Stimulated activated CD8-positive, alpha-beta memory T cell treated with anti-CD3 and anti-CD28 coated beads, Interleukin-12 subunit alpha, Interleukin-12 subunit beta, amount 100 ng/mL, for 24 hours (primary cell): ENCODE results near the gene NCOA3.

Experiments used
- DNase-seq: peaks from one replicate; pipeline ENCODE4 v3.0.0-alpha.2; 2020; ENCODE audit errors: extremely low read depth

NCOA3 gene

DNA sequence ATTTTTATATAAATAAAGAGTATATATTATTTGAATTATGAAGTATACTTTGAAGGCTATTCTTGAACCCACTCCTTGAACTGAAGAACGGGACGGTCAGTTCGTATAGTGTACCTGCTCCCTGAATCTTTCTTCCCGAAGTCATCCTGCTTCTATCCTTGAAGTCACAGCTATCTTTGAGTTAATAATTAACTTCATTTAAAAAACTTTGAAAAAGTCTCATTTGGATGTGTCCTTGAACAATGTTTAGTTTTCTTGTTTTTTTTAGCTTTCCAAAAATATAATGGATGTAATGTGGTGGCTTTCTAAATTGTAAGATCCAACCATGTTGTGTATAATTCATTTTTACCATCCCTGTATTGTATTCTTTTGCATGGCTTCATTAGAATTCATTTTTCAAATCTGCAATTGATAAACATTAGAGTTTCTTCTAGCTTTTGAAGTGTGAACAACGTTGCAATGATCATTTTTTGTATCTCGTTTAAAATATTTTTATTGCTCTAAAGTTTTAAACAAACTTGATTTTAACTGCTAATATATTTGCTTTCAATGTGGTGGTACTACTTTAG lies 94.4 kb downstream of the NCOA3 start:
- DNase-seq: no peak

DNA sequence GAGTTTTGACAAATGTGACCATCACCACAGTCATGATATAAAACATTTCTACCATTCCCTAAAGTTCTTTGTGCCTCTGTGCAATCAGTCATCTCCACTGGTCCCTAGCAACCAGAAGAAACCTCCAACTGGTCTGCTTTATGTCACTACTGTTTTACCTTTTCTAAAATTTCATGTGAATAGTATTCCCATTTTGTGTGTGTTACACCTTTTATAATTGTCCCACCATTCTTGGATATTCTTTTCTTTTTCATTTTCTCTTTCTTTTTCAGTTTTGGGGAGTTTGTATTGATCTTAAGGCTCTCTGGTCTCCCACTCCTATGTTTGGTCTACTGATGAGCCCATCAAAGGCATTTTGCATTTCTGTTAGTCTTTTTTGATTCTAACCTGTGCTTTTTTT lies 95.4 kb downstream of the NCOA3 start:
- DNase-seq: no peak

DNA sequence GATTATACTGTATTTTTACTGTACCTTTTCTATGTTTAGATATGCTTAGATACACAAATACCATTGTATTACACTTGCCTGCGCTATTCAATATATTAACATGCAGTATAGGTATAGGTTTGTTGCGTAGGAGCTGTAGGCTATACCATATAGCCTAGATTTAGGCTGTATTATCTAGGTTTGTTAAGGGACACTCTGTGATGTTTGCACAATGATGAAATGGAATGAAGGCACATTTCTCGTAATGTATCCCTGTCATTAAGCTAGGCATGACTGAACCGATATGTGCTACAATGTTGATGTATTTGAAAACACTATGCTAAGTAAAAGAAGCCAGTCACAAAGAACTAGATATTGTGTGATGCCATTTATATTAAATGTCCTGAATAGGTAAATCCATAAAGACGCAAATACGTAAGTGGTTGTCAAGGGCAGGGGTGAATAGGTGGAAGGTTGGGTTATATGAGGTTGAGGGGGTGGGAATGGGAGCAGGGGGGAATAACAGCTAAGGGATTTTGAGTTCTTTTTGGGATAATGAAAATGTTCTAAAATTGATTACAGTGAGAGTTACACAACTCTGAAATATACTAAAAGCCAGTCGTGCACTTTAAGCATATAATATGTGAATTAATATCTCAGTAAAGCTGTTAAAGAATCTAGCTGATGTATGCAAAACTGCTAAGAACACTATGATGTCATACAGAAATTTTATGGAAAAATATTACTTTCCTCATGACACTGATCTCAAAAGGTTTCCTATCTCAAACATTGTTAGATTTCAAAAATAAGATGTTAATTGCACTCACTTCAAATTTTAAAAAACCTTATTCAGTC lies 97.4 kb downstream of the NCOA3 start:
- no peak for DNase-seq

DNA sequence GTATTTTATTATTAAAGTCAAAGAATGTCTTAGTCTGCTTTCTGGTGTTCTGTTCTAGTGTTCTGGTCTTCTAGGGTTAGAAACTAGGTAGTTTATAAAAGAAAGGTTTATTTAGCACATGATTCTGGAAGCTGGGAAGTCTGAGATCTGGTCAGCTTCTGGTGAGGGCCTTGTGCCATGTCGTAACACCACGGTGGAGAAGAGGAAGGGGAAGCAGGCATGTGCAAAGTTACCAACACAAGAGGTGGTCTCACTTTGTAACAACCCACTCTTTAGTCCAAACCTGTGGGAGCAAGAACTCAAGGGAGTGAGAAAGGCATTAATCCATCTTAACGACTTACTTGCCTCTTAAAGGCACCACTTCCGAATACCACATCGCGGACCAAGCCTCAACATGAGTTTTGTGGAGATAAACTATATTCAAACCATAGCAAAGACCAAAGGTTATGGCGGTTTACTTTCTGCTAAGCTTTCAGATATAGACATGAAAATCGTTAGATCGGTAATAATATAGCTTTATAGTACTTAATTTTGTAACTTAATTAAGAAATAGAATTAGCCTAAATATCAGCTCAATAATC lies 99.4 kb downstream of the NCOA3 start:
- no peak for DNase-seq

DNA sequence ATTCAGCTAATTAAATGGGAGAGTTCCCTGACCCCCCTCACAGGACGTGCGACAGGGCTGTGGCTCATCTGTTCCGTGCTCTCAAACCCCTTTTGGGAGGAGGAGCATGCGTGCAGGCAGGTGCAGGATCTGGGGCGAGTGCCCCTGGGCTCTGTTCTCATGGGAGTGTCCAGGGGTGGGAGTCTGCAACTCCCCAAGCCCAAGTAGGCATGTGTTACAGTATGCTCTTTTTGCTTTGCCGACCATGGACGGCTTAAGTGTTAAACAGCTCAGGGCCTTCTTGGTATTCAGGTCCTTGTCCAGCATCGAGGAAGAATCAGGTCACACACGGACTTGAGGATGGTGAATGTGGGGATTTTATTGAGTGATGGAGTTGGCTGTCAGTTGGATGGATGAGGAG lies 101.6 kb downstream of the NCOA3 start:
- no peak for DNase-seq

DNA sequence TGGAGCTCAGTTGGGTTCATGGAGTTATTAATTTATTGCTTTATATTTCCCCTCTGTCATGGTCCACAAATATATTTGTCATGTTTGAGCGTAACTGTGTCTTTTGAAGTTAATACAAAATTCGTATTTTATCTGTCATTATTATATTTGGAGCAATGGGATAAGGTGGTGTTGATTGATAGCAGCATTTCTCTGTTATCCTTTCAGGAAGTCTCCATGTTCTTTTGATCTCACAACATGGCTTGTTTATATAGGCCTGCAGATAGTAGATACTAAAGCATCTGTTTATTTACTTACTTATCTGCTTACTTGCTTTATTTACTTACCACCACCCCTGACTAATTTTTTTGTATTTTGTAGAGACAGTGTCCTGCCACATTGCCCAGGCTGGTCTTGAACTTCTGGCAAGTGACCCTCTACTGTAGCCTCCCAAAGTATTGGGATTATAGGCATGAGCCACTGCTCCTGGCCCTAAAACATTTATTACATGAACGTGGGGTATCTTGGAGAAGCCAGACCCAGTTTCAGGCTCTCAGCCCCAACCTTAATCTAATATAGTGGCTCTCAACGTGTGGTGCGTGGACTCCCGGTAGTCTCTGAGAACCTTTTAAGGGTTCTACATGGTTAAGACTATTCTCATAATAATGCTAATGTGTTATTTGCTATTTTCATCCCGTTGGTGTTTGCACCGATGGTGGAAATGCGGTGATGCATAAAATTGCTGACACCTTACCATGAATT lies 104.2 kb downstream of the NCOA3 start:
- DNase-seq: no peak

DNA sequence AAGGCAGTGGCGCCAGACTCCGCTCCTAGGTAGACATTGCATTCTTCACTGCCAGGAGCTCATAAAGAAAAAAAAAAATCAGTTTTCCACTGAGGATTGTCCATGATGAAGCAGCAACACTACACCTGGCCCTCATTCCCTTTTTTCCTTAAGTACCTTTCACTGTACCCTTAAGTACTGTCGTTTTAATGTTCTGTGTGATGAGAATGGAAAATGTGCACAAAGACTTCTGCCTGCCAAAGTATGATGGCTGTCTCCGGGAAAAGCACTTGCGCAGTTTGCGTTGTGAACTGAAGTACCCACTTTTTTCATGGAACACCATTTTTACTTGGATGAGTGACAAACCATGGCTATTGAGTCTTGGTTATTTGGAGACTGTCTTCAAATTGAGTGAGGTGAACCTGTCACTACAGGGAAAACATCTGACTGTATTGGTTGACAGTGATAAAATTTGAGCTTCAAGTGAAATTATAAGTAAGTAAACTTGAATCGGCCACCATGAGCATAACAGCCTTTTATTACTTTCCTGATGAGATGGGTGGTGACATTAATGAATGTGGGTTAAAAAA lies 104.8 kb downstream of the NCOA3 start:
- no peak for DNase-seq

DNA sequence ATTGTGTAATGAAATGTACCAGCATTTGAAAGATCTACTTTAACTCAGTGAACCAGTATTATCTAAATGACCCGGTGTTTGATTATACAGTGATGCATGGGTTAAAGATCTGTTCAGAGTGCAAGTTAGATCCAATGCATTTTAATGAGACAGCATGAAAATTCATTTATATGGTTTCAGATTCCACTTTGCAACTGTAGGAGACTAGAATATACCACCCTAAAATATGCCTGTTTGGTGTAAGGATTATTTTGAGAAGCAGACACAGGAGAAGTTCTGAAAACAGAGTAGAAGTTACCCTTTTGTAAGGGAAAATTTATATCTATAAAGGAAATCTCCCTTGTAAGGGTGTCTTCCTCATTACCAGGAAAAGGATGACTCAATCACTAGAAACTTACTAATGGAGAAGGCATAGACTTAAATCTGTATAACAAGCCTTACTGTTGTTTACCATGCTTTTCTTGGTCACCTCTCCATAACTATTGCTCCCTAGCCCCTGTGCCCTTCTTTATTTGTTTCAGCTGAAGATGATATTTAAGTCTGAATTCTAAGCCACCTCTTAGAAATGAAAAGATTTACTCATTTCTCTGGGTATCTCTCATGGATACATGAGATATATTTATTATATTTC lies 105.4 kb downstream of the NCOA3 start:
- DNase-seq: no peak

DNA sequence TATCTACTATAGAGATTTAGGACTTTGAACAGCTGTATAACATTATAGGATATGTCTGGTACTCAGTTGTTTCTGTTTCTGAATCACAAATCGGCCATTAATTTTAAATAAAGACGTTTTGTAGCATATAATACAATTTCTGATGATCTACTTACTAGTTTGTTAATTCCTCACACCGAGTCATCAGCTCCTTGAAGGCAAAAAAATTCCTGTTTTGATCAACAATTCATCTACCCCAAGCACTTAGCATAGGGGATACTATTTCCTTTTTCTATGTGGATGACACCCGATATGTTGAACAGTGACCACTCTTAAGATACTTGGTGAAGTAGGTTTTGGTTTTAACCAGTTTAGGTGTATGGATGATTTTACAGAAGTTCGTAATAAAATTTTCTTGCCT lies 107.3 kb downstream of the NCOA3 start:
- no peak for DNase-seq

DNA sequence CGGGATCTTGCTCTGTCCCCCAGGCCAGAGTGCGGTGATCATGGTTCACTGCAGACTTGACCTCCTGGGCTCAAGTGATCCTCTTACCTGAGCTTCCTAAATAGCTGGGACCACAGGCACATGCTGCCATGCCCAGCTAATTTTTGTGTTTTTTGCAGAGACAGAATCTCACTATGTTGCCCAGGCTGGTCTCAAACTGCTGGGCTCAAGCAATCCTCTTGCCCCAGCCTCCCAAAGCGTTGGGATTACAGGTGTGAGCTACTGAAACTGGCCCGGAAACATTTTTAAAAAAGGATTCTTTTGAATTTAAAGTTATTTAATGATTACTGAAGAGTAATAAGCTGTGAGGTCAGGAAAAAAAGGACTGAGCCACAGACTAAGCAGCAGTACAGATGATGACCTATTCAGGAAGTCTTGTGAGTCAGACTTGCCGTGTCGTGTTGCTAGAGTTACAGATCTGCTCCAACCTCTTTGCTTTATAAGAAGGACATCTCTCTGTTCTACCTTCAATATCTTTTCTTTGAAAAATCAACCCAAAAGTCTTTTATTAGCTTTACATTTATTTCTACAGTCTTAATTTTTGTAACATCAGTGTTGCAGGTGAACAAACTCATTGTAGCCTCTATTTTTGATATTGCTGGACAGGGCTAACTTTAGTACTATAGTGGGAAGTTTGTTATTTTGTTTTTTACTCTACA lies 108.7 kb downstream of the NCOA3 start:
- peak; percentile 51 for DNase-seq

DNA sequence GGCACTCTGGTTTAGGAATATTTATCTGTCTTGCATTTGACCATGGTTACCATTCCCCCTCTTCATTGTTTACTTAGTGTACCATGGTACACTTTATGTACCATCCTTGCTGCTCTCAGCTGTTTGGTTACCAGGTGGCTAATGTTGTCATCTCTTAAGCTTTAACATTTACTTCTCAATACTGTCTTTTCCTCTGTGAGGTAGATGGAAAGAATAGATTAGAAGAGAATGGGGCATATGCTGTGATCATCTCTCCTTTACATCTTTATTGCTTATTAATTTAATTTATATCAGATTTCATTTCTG lies 109.2 kb downstream of the NCOA3 start:
- no peak for DNase-seq

DNA sequence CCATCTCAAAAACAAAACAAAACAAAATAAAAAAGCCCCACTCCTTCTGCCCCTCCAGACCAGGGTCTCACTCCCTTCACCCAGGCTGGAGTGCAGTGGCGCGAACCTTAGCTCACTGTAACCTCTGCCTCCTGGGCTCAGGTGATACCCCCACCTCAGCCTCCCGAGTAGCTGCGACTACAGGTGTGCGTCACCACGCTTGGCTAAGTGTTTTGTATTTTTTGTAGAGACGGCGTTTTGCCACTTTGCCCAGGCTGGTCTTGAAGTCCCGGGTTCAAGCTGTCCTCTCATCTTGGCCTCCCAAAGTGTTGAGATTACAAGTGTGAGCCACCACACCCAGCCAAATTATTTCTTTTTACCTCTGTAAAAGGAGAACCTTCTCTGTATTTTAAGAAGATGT lies 110.1 kb downstream of the NCOA3 start:
- DNase-seq: no peak

DNA sequence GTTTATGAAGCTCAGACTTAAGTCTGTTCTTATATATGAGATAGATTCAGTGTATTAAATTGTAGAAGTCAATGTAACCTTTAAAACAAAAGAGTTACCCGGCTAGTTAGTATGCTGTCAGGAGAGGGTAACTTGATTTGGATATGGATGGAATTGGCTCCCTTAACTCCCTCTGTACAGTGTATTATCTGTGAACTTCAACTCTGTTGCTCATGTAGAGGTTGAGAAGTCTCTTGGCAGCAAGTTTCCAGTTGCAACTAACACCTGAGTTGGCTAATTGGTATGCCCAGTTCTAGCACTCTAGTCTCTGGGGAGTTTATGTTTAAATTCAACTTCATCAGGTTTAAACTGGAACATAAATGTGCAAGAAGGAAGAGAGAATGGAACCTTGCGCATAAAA lies 111.0 kb downstream of the NCOA3 start:
- no peak for DNase-seq

DNA sequence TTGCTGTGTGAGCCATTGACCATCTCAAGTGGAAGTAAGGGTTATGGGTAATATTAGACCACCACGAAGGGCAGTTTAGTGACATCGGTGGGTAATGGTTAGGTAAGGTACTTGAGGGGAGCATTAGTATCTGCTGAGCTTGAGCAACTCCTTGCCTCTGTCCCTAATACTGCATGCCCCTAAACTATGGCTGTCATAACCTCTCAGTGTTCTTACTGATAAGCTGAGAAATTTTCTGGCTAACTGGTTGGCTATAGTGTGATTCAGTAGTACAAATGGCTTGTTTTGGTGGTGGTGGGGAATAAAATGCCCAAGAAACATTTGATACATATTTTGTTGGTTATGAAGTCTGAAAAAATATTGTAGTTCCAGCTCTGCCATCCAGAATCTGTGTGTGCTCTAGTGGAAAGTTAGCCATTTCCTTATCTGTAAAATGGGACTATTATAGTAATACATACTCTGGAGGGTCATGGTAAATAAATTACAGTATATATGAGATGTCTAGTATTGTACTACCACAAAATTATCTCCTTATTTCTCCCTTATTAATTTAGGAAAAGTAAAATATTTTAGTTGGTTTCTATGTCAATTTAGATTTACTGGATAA lies 113.1 kb downstream of the NCOA3 start:
- DNase-seq: no peak

DNA sequence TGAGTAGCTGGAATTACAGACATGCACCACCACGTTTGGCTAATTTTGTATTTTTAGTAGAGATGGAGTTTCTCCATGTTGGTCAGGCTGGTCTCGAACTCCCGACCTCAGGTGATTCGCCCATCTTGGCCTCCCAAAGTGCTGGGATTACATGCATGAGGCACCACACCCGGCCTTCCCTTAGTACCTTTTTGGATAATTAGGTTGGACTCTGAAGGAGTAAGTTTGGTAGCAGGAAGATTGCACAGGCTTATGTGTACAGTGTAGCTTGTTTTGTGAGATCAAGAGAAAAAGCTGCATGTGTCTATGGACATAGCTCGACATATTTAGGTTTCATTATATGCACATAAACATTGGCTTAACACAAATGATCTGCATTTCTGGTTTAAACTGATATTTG lies 116.8 kb downstream of the NCOA3 start:
- no peak for DNase-seq

DNA sequence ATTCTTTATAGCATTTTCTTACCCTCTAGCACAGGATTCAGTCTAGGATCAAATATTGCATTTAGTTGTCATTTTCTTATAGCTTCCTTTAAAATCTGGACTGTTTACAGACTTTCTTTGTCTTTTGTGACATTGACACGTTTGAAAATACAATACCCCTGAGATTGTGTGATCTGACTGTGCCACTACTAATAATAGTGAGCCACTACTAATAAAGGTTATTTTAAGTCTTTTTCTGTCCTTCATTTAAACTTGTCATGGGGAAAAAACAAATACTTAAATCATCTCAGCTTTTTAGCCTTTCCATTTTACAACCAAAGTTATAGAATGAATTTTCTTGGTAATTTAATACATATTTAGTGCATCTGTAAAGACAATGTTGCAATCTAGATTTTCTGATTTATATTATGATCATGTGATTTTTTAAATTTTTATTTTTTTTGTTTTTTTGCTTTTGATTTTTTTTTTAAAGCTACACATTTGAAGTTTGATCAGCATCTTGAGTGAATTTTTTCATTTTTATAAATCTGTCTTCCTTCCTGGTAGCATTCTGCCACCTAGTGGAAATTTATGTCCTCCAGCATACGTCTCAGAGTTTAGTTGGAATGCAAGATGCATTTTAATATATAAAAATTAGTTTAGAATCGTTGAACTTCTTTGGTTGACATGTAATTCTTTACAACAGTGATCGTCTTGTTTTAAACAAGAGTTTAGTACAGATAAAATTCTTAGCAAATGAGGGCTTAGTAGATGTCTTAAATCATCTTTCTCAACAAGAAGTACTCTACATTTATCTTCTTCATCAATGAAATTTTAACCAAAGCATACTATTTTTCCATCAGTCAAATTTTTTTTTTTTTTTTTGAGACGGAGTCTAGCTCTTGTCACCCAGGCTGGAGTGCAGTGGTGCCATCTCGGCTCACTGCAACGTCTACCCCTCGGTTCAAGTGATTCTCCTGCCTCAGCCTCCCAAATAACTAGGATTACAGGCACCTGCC lies 119.4 kb downstream of the NCOA3 start:
- DNase-seq: no peak

DNA sequence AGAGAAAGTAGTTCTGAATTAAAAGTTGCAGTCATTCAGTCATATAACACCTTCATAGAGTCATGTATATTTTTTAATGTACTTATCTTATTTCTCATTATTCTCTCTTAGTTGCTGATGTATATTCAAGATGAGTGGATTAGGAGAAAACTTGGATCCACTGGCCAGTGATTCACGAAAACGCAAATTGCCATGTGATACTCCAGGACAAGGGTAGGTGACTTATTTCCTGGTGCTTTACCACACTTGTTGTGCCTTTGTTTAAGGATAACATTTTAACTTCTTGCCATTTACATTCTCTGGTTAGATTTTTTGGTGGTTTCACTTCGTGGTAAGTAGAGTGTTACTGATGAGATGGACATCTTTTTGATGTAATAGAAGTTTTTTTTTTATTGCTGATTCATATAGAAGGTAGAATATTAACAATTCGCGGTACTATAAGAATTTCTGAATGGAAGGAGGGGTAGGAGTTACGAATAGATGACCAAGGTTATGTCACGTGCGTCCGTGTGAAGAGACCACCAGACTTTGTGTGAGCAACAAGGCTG lies 120.5 kb downstream of the NCOA3 start:
- no peak for DNase-seq

DNA sequence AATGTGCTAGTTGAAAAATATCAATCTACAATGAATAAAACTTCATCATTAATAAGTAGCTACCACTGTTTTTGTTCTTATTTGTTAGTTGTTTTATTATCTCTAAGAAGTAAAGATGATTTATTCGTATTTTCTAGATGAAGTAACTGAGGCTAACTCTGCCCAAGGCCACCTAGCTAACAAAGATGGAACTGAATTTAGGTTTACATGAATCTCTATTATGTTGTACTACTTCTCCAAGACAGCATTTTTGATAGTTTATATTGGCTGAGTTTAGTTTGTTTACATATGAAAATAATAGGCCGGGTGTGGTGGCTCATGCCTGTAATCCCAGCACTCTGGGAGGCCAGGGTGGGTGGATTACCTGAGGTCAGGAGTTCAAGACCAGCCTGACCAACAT lies 121.5 kb downstream of the NCOA3 start:
- DNase-seq: no peak

DNA sequence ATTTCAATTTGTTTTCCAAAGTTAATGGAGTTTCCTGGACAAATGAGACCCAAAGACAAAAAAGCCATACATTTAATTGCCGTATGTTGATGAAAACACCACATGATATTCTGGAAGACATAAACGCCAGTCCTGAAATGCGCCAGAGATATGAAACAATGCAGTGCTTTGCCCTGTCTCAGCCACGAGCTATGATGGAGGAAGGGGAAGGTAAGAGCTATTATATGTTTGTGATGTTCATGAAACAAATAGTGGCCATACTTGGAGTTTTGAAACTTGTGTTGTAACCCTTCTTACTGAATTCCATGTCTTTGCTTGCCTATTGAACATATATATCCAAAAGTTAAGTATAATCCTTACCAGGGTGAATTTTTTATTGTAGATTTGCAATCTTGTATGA lies 125.9 kb downstream of the NCOA3 start:
- no peak for DNase-seq
